Activated CD8-positive, alpha-beta memory T cell treated with anti-CD3 and anti-CD28 coated beads, Interleukin-2, amount 10 ng/mL, durations not matched to agents 7 days and 5 days (primary cell): ENCODE data around the gene KCNJ16. TPM values are rescaled to one million over a fixed set of nuclear protein-coding genes. Genes with fewer than 3 reads are reported as not detected.

Experiments used
- ATAC-seq: fragments of 150-1000 bp; cut with Tn5 transposase; one replicate; pipeline ENCODE4 v1.10.0; 2021; ENCODE audit warnings: moderate library complexity
- CTCF ChIA-PET: fragments of 350-600 bp; sonication (Branson Sonifier 250); formaldehyde crosslinking; loops from one replicate; lab custom pipeline; 2021; ENCODE audit warnings: antibody characterized with exemption; lab: Charles Lee
- DNase-seq: peaks from one replicate; pipeline ENCODE4 v3.0.0-alpha.2; 2020
- H3K27ac Mint-ChIP-seq: one replicate; pipeline ENCODE4 v1.8.0; 2021; ENCODE audit warnings: mild to moderate bottlenecking, mixed read lengths
- H3K27me3 Mint-ChIP-seq: one replicate; pipeline ENCODE4 v1.8.0; 2021; ENCODE audit warnings: mixed read lengths
- H3K36me3 Mint-ChIP-seq: one replicate; pipeline ENCODE4 v1.8.0; 2021; ENCODE audit warnings: mild to moderate bottlenecking, mixed read lengths
- H3K4me1 Mint-ChIP-seq: one replicate; pipeline ENCODE4 v1.8.0; 2021; ENCODE audit warnings: mixed read lengths
- H3K4me3 Mint-ChIP-seq: one replicate; pipeline ENCODE4 v1.8.0; 2021; ENCODE audit warnings: mild to moderate bottlenecking, moderate library complexity, mixed read lengths
- H3K9me3 Mint-ChIP-seq: one replicate; pipeline ENCODE4 v1.8.0; 2022; ENCODE audit warnings: low read depth, mixed read lengths
- total RNA-seq, 2 experiments: library from RNA; stranded (reverse); gene quantifications; one replicate each; pipeline ENCODE4 v1.2.3, GENCODE V29; 2021

KCNJ16 gene
- total RNA-seq, 2 experiments from 2014 or later = not detected

DNA sequence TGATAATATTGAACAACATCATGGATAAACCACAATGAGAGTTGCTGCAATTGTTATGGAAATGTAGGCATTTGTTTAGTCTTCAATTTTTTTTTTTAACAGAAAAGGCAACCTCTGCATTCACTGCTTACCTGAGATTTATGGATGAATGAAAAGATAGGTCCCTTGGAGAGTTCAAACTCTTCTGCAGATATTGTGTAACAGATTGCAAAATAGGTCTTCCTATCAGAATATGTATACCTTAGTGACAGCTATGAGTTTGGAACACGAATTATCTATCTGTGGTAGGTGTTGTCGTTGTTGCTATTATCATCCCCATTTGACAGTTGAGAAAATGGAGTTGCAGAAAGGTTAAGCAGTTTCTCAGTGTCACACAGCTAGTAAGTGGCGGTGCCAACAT is 1.2 kb upstream of the KCNJ16 start:
- Mint-ChIP-seq H3K9me3 (no peaks in the 10 kb centered on the region), H3K27me3 (no peaks in the 10 kb centered on the region), H3K36me3 (no peaks in the 10 kb centered on the region), H3K4me1 (no peaks in the 10 kb centered on the region), H3K4me3 (no peak overlapping the region), H3K27ac (no peak overlapping the region)
- no peak for ATAC-seq
- no peak for DNase-seq
- CTCF ChIA-PET = no interaction called here

DNA sequence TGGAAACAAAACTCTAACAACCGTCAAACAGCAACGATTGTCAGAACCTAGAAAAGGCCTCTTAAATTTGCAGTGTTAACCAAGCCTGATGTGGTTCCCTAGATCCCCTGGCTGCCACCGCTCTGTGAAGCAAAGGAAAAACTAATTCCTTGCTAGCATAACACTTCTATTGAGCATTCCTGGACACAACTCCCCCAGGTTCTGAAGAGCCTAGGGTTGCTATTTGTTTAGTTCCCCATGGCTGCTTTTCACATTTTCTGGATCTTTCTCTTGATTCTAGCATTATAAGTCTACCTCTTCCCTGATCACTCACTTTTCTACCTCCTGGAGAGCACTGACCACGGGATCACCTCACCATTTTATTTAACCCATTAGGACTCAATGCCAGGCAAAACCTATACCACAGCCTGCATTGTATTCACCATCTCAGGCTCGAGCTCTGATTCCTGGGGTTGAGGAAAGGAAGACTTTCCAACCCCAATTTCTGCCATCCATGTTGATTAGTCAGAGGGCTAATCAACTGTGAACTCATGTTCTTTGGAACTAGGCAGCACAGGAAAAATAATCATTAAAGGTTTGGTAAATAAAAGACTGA is 692 bp upstream of the KCNJ16 start:
- H3K27me3 Mint-ChIP-seq = no peaks in the 10 kb centered on the region
- H3K4me1 Mint-ChIP-seq = no peaks in the 10 kb centered on the region
- H3K27ac Mint-ChIP-seq = no peak overlapping the region
- CTCF ChIA-PET = no interaction called here
- DNase-seq (no peak), ATAC-seq (no peak)
- no peaks in the 10 kb centered on the region for H3K9me3 Mint-ChIP-seq
- H3K4me3 Mint-ChIP-seq = no peak overlapping the region
- no peaks in the 10 kb centered on the region for H3K36me3 Mint-ChIP-seq

- H3K27me3 Mint-ChIP-seq = no peaks in the 10 kb centered on the region
- no peaks in the 10 kb centered on the region for H3K9me3 Mint-ChIP-seq
- no peak overlapping the region for H3K4me3 Mint-ChIP-seq
- CTCF ChIA-PET = no interaction called here
- no peaks in the 10 kb centered on the region for H3K4me1 Mint-ChIP-seq
- no peak for ATAC-seq
- H3K36me3 Mint-ChIP-seq = no peaks in the 10 kb centered on the region
- H3K27ac Mint-ChIP-seq = no peak overlapping the region
- DNase-seq = no peak
Measured at GRCh38 chr17:70076189-70076588, 1.2 kb downstream of the KCNJ16 start.

- ATAC-seq (no peak), DNase-seq (no peak)
- Mint-ChIP-seq H3K27ac (no peak overlapping the region), H3K9me3 (no peaks in the 10 kb centered on the region), H3K27me3 (no peaks in the 10 kb centered on the region), H3K4me1 (no peaks in the 10 kb centered on the region), H3K36me3 (no peaks in the 10 kb centered on the region), H3K4me3 (no peak overlapping the region)
- CTCF ChIA-PET = no interaction called here
Measured at GRCh38 chr17:70076831-70077230, 1.8 kb downstream of the KCNJ16 start.

DNA sequence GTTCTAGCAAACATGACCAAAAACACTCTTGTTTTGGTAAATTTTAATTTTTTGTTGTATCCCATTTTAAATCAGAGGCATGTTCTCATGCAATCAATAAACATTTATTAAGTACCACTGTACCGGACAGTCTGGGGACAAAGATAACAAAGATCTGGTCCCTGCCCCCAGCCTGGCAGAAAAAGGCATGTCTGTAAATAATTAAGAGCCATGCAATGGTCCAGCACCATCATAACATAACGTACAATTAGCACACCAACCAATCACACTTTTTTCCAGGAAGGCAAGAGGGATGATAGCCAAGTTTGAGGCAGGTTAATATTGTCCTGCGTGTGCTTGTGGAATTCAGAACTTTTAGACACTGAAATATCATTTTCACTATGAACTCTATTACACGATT is 3.5 kb downstream of the KCNJ16 start:
- CTCF ChIA-PET = no interaction called here
- no peaks in the 10 kb centered on the region for H3K36me3 Mint-ChIP-seq
- DNase-seq = no peak
- no peaks in the 10 kb centered on the region for H3K9me3 Mint-ChIP-seq
- H3K4me1 Mint-ChIP-seq = no peaks in the 10 kb centered on the region
- H3K27ac Mint-ChIP-seq = no peak overlapping the region
- no peak overlapping the region for H3K4me3 Mint-ChIP-seq
- no peak for ATAC-seq
- no peaks in the 10 kb centered on the region for H3K27me3 Mint-ChIP-seq

DNA sequence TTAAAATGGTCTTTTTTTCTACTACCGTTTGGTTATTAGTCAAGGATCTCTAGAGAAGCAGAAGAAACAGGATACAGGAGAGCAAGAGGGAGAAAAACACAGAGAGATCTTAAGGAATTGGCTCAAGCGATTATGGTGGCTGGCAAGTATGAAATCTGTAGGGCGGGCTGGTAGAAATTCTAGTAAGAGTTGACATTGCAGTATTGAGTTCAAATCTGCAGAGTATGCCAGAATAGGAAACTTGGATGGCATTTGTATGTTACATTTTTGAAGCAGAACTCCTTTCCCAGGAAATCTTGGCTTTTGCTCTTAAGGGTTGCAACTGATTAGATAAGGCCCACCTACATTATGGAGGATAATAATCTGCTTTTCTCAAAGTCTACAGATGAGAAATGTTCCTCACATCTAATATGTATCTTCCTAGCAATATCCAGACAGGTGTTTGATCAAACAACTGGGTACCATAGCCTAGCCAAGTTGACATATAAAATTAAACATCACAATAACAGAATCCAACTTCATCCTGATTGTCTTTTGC is 4.0 kb downstream of the KCNJ16 start:
- Mint-ChIP-seq H3K4me1 (no peaks in the 10 kb centered on the region), H3K27me3 (no peaks in the 10 kb centered on the region), H3K36me3 (no peaks in the 10 kb centered on the region), H3K27ac (no peak overlapping the region), H3K4me3 (no peak overlapping the region), H3K9me3 (no peaks in the 10 kb centered on the region)
- CTCF ChIA-PET = no interaction called here
- DNase-seq (no peak), ATAC-seq (no peak)

DNA sequence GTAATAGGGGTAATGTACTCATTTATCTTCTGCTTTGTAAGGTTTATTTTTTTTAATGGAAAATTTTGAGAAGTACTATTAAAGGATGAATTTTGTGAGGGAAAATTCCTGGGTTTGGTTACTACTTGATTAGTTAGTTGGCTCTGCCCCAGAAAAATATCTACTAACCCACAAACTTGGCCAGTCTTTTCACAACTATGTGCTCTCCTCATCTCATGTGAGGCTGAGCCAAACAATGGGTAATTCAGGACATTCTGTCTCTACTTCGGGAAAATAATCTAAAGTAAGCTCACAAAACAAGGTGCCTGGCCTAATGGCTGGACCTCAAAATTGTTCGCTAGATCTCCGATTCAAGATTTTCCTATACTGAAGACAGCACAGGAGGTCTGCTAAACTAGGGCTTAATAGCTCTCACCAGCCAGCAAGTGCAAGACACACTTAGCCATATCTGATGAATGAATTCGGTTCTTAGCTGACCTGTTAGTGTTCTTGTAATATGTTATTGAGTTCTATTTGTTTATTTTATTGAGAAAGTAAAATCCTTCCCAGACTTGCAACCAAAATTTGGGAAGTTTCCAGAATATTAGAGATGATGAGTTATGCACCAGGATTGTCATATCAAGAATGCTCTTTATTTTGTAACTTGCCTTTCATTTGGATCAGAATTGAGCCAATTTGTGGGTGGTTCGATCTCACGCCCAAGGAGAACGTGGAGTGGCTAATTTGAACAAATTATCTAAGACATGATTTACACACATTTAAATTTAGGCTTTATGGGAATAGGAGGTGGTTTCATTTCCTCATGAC is 5.7 kb downstream of the KCNJ16 start:
- CTCF ChIA-PET = interaction anchor here (1.2 kb wide), 1 partner anchor 17 kb away, joined by 4 read pairs; no protein-coding TSS in a partner anchor
- DNase-seq (no peak), ATAC-seq (no peak)
- Mint-ChIP-seq H3K9me3 (no peaks in the 10 kb centered on the region), H3K27ac (no peak overlapping the region), H3K4me3 (no peak overlapping the region), H3K36me3 (no peaks in the 10 kb centered on the region), H3K4me1 (no peaks in the 10 kb centered on the region), H3K27me3 (no peaks in the 10 kb centered on the region)

DNA sequence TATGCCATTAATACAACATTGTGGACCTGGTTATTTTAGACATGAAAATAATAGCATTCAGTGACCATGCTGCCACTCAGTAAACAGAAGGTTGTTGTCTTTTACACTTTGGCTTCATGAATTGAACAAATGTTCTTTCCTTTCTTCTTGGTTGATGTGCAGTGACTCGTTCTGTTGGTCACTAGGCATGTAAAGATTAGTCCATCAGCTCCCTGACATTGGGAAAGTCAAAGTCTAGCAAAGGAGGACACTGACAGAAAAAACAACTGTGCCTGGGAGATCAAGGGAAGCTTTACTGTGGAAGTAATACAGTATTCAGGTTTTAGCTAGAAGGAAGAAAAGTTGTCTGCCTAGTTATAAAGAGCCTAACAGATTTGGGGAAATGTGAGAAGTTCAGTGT is 6.9 kb downstream of the KCNJ16 start:
- H3K36me3 Mint-ChIP-seq = no peaks in the 10 kb centered on the region
- no peak overlapping the region for H3K4me3 Mint-ChIP-seq
- ATAC-seq (no peak), DNase-seq (no peak)
- no peaks in the 10 kb centered on the region for H3K9me3 Mint-ChIP-seq
- CTCF ChIA-PET = interaction anchor here (1.2 kb wide), 1 partner anchor 18 kb away, joined by 4 read pairs; no protein-coding TSS in a partner anchor
- no peaks in the 10 kb centered on the region for H3K4me1 Mint-ChIP-seq
- no peaks in the 10 kb centered on the region for H3K27me3 Mint-ChIP-seq
- no peak overlapping the region for H3K27ac Mint-ChIP-seq

DNA sequence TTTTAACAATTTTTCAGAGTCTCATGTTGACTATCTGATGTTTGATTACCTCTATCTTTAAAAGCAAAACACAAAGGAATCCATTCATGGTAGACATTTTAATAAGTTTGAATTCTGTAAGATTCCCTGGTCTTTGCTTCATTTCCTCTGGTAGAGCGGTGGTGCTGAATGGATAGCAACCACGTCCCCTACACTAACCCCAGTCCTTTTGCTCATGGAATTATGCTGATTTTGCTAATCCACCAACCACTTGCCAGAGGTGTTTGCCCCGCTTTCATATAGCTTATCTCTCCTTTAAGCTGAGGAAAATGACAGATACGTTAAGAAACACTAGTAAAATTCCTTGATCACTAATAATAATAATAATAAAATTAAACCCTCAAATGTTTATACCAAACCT is 9.5 kb downstream of the KCNJ16 start:
- H3K4me1 Mint-ChIP-seq = no peaks in the 10 kb centered on the region
- DNase-seq (no peak), ATAC-seq (no peak)
- H3K36me3 Mint-ChIP-seq = no peaks in the 10 kb centered on the region
- H3K4me3 Mint-ChIP-seq = no peak overlapping the region
- H3K9me3 Mint-ChIP-seq = no peaks in the 10 kb centered on the region
- CTCF ChIA-PET = no interaction called here
- H3K27ac Mint-ChIP-seq = no peak overlapping the region
- H3K27me3 Mint-ChIP-seq = no peaks in the 10 kb centered on the region

- Mint-ChIP-seq H3K27me3 (no peaks in the 10 kb centered on the region), H3K9me3 (no peaks in the 10 kb centered on the region), H3K36me3 (no peaks in the 10 kb centered on the region), H3K4me1 (peaks cover 7% of the 10 kb centered on the region), H3K4me3 (no peak overlapping the region), H3K27ac (no peak overlapping the region)
- no peak for ATAC-seq
- no peak for DNase-seq
- CTCF ChIA-PET = no interaction called here
Measured at GRCh38 chr17:70086516-70086915, 11.5 kb downstream of the KCNJ16 start.

DNA sequence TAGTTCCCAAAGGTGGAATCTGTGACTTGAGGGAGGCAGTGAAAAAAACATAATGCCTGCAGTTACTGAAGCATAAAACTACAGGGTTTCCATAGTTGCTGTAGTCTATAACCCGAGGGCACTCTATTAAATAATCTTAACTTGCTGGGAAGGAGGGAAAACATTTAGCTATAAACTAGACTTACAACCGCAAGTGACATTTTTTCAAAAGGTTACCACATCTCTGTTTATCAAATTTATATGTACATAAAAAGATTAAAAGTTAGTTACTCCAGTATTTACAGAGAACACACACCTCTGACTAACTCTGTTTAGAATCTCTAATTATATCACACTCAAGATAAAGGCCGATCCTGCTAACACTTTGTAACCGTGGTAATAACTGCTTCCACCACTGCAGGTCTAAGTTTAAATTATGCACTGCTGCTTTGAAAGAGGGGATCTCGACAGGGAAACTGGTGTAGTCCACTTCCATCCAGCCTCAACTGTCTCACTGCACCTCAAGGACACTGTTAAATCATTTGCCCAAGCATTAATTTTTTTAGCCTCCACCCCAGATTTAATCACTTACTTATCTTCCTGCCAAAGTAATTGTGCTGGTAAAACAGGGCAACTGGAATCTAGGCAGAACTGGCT is 14.6 kb downstream of the KCNJ16 start:
- Mint-ChIP-seq H3K27ac (no peak overlapping the region), H3K9me3 (no peaks in the 10 kb centered on the region), H3K36me3 (no peaks in the 10 kb centered on the region), H3K4me1 (peaks cover 7% of the 10 kb centered on the region), H3K27me3 (no peaks in the 10 kb centered on the region), H3K4me3 (no peak overlapping the region)
- ATAC-seq (no peak), DNase-seq (no peak)
- CTCF ChIA-PET = no interaction called here

DNA sequence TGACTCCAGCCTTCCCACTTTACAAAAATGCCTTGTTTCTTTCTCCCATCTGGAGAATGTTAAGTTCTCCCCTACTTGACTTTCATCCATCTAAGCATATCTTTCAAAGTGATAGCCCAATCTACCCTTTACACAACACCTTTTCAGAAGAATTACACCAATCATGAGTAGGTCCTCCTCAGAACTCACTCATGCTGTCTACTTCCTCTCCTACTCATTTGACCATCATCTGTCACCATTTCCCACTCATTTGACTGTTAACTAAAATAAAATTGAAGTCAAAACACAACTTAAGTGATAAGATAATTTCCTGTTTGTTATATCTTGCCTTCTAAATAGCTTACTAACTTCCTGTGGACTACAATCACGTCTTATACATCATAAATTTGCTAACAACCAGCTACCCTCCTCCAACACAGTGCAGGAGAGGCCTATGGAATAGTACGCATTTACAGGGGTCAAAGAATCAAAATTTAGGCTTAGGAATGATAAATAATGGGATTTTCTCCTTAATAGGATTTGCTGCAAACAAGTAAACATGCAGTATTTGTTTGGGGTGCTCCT is 16.1 kb downstream of the KCNJ16 start:
- no peaks in the 10 kb centered on the region for H3K9me3 Mint-ChIP-seq
- no peak for DNase-seq

DNA sequence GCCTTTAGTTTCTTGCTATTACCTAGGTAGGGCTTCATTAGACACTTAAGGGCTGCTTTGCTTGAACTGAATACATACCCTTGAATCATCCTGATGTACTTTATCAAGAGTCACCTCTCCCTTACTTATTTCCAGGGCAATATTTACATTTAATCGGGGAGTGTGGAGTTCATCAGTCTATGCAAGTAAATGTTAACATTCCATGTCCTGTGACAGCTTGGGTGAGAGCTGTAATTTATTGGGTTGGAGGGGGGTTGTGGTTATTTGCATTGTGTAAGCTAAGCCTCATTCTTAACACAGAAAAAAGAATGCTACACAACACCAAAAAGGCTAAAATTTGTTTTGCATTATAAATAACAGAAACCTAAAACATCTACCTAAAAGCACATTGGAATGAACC is 16.7 kb downstream of the KCNJ16 start:
- ATAC-seq = no peak

More for the DNA sequence above, 16.1 kb downstream of the KCNJ16 start:
- Mint-ChIP-seq H3K4me1 (peaks cover 7% of the 10 kb centered on the region), H3K36me3 (no peaks in the 10 kb centered on the region), H3K27me3 (no peaks in the 10 kb centered on the region), H3K4me3 (no peak overlapping the region), H3K27ac (no peak overlapping the region)
- CTCF ChIA-PET = no interaction called here
- no peak for ATAC-seq

More for the DNA sequence above, 16.7 kb downstream of the KCNJ16 start:
- Mint-ChIP-seq H3K9me3 (no peaks in the 10 kb centered on the region), H3K36me3 (no peaks in the 10 kb centered on the region), H3K4me3 (no peak overlapping the region), H3K27ac (no peak overlapping the region), H3K27me3 (no peaks in the 10 kb centered on the region), H3K4me1 (peaks cover 7% of the 10 kb centered on the region)
- CTCF ChIA-PET = no interaction called here
- DNase-seq = no peak
